Muscle of arm (tissue), 12 donors: ENCODE measurements around the gene GRM5. TPM values are rescaled to one million over a fixed set of nuclear protein-coding genes. Genes with fewer than 3 reads are reported as not detected.

Source experiments
- DNase-seq: peaks from one replicate; pipeline ENCODE4 v3.0.0-alpha.2; 2013
- polyA plus RNA-seq, 12 donors: library from polyadenylated mRNA; unstranded; fragments of 120-200 nt; gene quantifications; one replicate each; pipeline ENCODE4 v1.2.1, GENCODE V29; 2013; ENCODE audit not compliant: insufficient read length in 12 of 12

GRM5 gene
- polyA plus RNA-seq, 12 donors, result 0.07 to 0.12 (median 0.07) TPM; not detected in 9

GRCh38 chr11:88619656-88620385, 446.0 kb downstream of the GRM5 start:
- peak; percentile 40 for DNase-seq

GRCh38 chr11:88619071-88619425, 446.7 kb downstream of the GRM5 start:
- DNase-seq, result no peak

GRCh38 chr11:88618327-88619070, 447.3 kb downstream of the GRM5 start:
- DNase-seq, result no peak

- no peak for DNase-seq
These were observed 448.6 kb downstream of the GRM5 start for GRCh38 chr11:88617226-88617625.

- DNase-seq, result no peak
These were observed 461.5 kb downstream of the GRM5 start for GRCh38 chr11:88604260-88604659.

- peak; percentile 67 for DNase-seq
These were observed 462.5 kb downstream of the GRM5 start for GRCh38 chr11:88603091-88603867.

GRCh38 chr11:88597387-88597786, 468.4 kb downstream of the GRM5 start:
- no peak for DNase-seq

GRCh38 chr11:88596786-88597185, 469.0 kb downstream of the GRM5 start:
- no peak for DNase-seq

- DNase-seq, result no peak
These were observed 471.4 kb downstream of the GRM5 start for GRCh38 chr11:88594274-88594950.

- DNase-seq, result no peak
These were observed 475.4 kb downstream of the GRM5 start for GRCh38 chr11:88590361-88590760.

- no peak for DNase-seq
These were observed 482.5 kb downstream of the GRM5 start for GRCh38 chr11:88583251-88583650.

- no peak for DNase-seq
These were observed 486.3 kb downstream of the GRM5 start for GRCh38 chr11:88579466-88579865.

- no peak for DNase-seq
These were observed 489.0 kb downstream of the GRM5 start for GRCh38 chr11:88576741-88577140.

GRCh38 chr11:88575916-88576315, 489.9 kb downstream of the GRM5 start:
- no peak for DNase-seq

- no peak for DNase-seq
These were observed 496.4 kb downstream of the GRM5 start for GRCh38 chr11:88569342-88569741.

GRCh38 chr11:88555829-88556202, 510.0 kb downstream of the GRM5 start:
- no peak for DNase-seq

GRCh38 chr11:88555018-88555828, 510.6 kb downstream of the GRM5 start:
- DNase-seq, result peak; percentile 46

- DNase-seq, result no peak
These were observed 512.6 kb downstream of the GRM5 start for GRCh38 chr11:88553204-88553603.

- DNase-seq, result no peak
These were observed 513.3 kb downstream of the GRM5 start for GRCh38 chr11:88552379-88553062.

- DNase-seq, result no peak
These were observed 521.0 kb downstream of the GRM5 start for GRCh38 chr11:88544656-88545280.
